NOMO-1 treated with DMSO at 0.1 percent for 48 hours (cell line): ENCODE measurements around the gene TMEM175.
A peak's percentile ranks its signal among the peaks of the same experiment; 100 is the strongest.

Source experiments
- DNase-seq: peaks from one replicate; lab custom pipeline; 2025; ENCODE audit not compliant: unreplicated experiment; lab: John Stamatoyannopoulos, UW

TMEM175 gene

GRCh38 chr4:1001561-1002130 lies 69.4 kb downstream of the TMEM175 start:
- no peak for DNase-seq

GRCh38 chr4:1002131-1002630 lies 69.9 kb downstream of the TMEM175 start:
- DNase-seq: peak; percentile 16

DNA sequence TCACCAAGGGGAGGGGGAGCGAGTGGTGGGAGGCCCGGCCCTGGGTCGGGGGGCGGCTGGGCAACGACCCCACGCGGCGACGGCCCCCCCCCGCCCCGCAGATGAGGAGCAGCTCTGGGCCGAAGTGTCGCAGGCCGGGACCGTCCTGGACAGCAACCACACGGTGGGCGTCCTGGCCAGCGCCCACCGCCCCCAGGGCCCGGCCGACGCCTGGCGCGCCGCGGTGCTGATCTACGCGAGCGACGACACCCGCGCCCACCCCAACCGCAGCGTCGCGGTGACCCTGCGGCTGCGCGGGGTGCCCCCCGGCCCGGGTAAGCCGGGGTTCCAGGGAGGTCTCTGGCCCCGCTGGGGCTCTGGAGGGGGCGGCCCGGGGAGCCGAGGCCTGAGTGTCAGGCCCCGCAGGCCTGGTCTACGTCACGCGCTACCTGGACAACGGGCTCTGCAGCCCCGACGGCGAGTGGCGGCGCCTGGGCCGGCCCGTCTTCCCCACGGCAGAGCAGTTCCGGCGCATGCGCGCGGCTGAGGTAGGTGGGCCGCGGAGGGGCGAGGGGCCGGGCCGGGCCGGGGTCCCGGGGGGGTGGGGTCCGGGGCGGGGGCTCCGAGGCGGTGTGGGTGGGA lies 70.5 kb downstream of the TMEM175 start:
- DNase-seq: no peak

GRCh38 chr4:1003271-1004070 lies 71.2 kb downstream of the TMEM175 start:
- DNase-seq: no peak

DNA sequence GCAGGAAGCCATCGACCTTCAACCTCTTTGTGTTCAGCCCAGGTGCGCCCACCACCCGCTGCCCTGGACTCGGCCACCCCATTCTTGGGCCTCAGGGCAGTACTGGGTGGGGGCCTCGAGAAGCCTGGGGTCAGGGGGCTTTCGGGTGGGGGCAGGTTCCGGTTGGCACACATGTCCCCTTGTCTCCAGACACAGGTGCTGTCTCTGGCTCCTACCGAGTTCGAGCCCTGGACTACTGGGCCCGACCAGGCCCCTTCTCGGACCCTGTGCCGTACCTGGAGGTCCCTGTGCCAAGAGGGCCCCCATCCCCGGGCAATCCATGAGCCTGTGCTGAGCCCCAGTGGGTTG lies 71.8 kb downstream of the TMEM175 start:
- DNase-seq: no peak

GRCh38 chr4:1004557-1005485 lies 72.6 kb downstream of the TMEM175 start:
- no peak for DNase-seq

DNA sequence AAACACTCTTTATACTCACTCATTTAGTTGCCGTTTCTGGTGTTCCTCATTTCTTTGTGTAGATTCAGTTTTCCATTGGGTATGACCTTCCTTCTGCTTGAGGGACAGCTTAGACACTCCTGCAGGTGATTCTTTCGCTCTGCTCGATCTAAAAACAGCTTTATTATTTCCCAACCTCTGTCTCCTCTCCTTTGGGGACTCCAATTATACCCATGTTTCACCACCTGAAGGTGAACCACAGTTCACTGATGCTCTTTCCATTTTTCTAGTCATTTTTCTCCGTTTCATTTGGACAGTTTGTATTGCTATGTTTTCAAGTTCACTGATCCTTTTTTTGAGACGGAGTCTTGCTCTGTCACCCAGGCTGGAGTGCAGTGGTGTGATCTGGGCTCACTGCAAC lies 74.6 kb downstream of the TMEM175 start:
- DNase-seq: no peak
